GM03348 (cell line): ENCODE measurements around the gene GJB5.
"Not testable (repeated sequence)": the region's sequence is repeated elsewhere in the genome, so short reads cannot be mapped to it uniquely, and the experiment has no call there.

ENCODE experiments used
- DNase-seq: peaks from one replicate; pipeline ENCODE4 v3.0.0; 2012; ENCODE audit warnings: low spot score

GJB5 gene

GRCh38 chr1:34754964-34755637 lies at the start of gene GJB5:
GJB5 (plus strand) TSS chr1:34755047; CDS start chr1:34757331, 2,284 bp downstream.
- no peak for DNase-seq

GRCh38 chr1:34705077-34705476 lies 49.8 kb upstream of the GJB5 start:
- DNase-seq: no peak

GRCh38 chr1:34708106-34708505 lies 46.7 kb upstream of the GJB5 start:
- no peak for DNase-seq

GRCh38 chr1:34709547-34709946 lies 45.3 kb upstream of the GJB5 start:
- no peak for DNase-seq

- no peak for DNase-seq
Measured at GRCh38 chr1:34710812-34711211, 44.0 kb upstream of the GJB5 start.

- DNase-seq: no peak
Measured at GRCh38 chr1:34711485-34711884, 43.4 kb upstream of the GJB5 start.

GRCh38 chr1:34712007-34712688 lies 42.7 kb upstream of the GJB5 start:
- no peak for DNase-seq

- DNase-seq: no peak
Measured at GRCh38 chr1:34713443-34713842, 41.4 kb upstream of the GJB5 start.

GRCh38 chr1:34714386-34714785 lies 40.5 kb upstream of the GJB5 start:
- DNase-seq: no peak

- DNase-seq: no peak
Measured at GRCh38 chr1:34715139-34715538, 39.7 kb upstream of the GJB5 start.

- DNase-seq: no peak
Measured at GRCh38 chr1:34721241-34721640, 33.6 kb upstream of the GJB5 start.

- no peak for DNase-seq
Measured at GRCh38 chr1:34721646-34722355, 33.0 kb upstream of the GJB5 start.

GRCh38 chr1:34726861-34727260 lies 28.0 kb upstream of the GJB5 start:
- no peak for DNase-seq

GRCh38 chr1:34730485-34730884 lies 24.4 kb upstream of the GJB5 start:
- no peak for DNase-seq

- DNase-seq: not testable (repeated sequence)
Measured at GRCh38 chr1:34732831-34733230, 22.0 kb upstream of the GJB5 start.

GRCh38 chr1:34736692-34737091 lies 18.2 kb upstream of the GJB5 start:
- no peak for DNase-seq

- DNase-seq: not testable (repeated sequence)
Measured at GRCh38 chr1:34737236-34737635, 17.6 kb upstream of the GJB5 start.

- DNase-seq: no peak
Measured at GRCh38 chr1:34739613-34740012, 15.2 kb upstream of the GJB5 start.

GRCh38 chr1:34740161-34740868 lies 14.5 kb upstream of the GJB5 start:
- DNase-seq: no peak

- DNase-seq: peak; percentile 95
Measured at GRCh38 chr1:34742667-34743270, 12.1 kb upstream of the GJB5 start.

- no peak for DNase-seq
Measured at GRCh38 chr1:34743775-34744174, 11.1 kb upstream of the GJB5 start.

GRCh38 chr1:34744851-34745250 lies 10.0 kb upstream of the GJB5 start:
- DNase-seq: no peak
